Activated CD8-positive, alpha-beta T cell treated with anti-CD3 and anti-CD28 coated beads, Interleukin-2, amount 10 ng/mL, durations not matched to agents 7 days and 5 days (primary cell): ENCODE data around the gene TBC1D10B. TPM values are rescaled to one million over a fixed set of nuclear protein-coding genes. Genes with fewer than 3 reads are reported as not detected.
"Not testable (repeated sequence)": the region's sequence is repeated elsewhere in the genome, so short reads cannot be mapped to it uniquely, and the experiment has no call there.

Source experiments
- ATAC-seq: fragments of 150-1000 bp; cut with Tn5 transposase; one replicate; pipeline ENCODE4 v1.10.0; 2021; ENCODE audit warnings: moderate library complexity
- CTCF ChIA-PET: fragments of 350-600 bp; sonication (Branson Sonifier 250); formaldehyde crosslinking; loops from one replicate; lab custom pipeline; 2021; ENCODE audit warnings: antibody characterized with exemption; lab: Charles Lee
- POLR2A ChIA-PET: fragments of 350-600 bp; sonication (Branson Sonifier 250); formaldehyde crosslinking; loops from one replicate; lab custom pipeline; 2021; ENCODE audit warnings: antibody characterized with exemption; lab: Charles Lee
- DNase-seq: peaks from one replicate; pipeline ENCODE4 v3.0.0-alpha.2; 2020
- H3K27ac Mint-ChIP-seq: one replicate; pipeline ENCODE4 v1.8.0; 2021; ENCODE audit warnings: mild to moderate bottlenecking, mixed read lengths
- H3K27me3 Mint-ChIP-seq: one replicate; pipeline ENCODE4 v1.8.0; 2021; ENCODE audit warnings: low read depth, mixed read lengths
- H3K36me3 Mint-ChIP-seq: one replicate; pipeline ENCODE4 v1.8.0; 2021; ENCODE audit warnings: low read depth, mixed read lengths
- H3K4me1 Mint-ChIP-seq: one replicate; pipeline ENCODE4 v1.8.0; 2021; ENCODE audit warnings: low read depth, mixed read lengths
- H3K4me3 Mint-ChIP-seq: one replicate; pipeline ENCODE4 v1.8.0; 2021; ENCODE audit warnings: mild to moderate bottlenecking, mixed read lengths
- H3K9me3 Mint-ChIP-seq: one replicate; pipeline ENCODE4 v1.8.0; 2022; ENCODE audit warnings: mixed read lengths; ENCODE audit not compliant: insufficient read depth
- total RNA-seq, 2 experiments: library from RNA; stranded (reverse); gene quantifications; one replicate each; pipeline ENCODE4 v1.2.3, GENCODE V29; 2021

Gene TBC1D10B
- total RNA-seq, 2 experiments from 2014 or later, result 75.4 to 75.7 TPM

- ATAC-seq (no peak), DNase-seq (no peak)
- Mint-ChIP-seq H3K9me3 (no peaks in the 10 kb centered on the region), H3K4me1 (peaks cover 18% of the 10 kb centered on the region), H3K4me3 (no peak overlapping the region), H3K36me3 (peaks cover 3% of the 10 kb centered on the region), H3K27me3 (no peaks in the 10 kb centered on the region), H3K27ac (no peak overlapping the region)
- ChIA-PET CTCF (no interaction called here), POLR2A (interaction anchor here (0.7 kb wide), 1 partner anchor 12 kb away, joined by 3 read pairs; the partner anchor contains the start of gene CD2BP2)
Observed at GRCh38 chr16:30342751-30343490, 27.4 kb downstream of the TBC1D10B start.

- H3K9me3 Mint-ChIP-seq, H3K36me3 Mint-ChIP-seq, POLR2A ChIA-PET, H3K27me3 Mint-ChIP-seq, ATAC-seq, DNase-seq, H3K27ac Mint-ChIP-seq, H3K4me3 Mint-ChIP-seq: not testable (repeated sequence)
- H3K4me1 Mint-ChIP-seq, result peaks cover 18% of the 10 kb centered on the region
- CTCF ChIA-PET, result interaction anchor here (0.6 to 2.9 kb wide), 4 partner anchors 27 to 72 kb away, joined by 3 to 9 read pairs (median 7); no protein-coding TSS in a partner anchor
Observed at GRCh38 chr16:30341971-30342370, 28.3 kb downstream of the TBC1D10B start.

- DNase-seq, result peak; percentile 44
- ATAC-seq, result peak; percentile 37
- CTCF ChIA-PET, result interaction anchor here (2.9 kb wide), 1 partner anchor 69 kb away, joined by 9 read pairs; no protein-coding TSS in a partner anchor
- Mint-ChIP-seq H3K27ac (peak overlapping the region; percentile 78), H3K4me3 (peak overlapping the region; percentile 15), H3K4me1 (peaks cover 25% of the 10 kb centered on the region), H3K9me3 (no peaks in the 10 kb centered on the region), H3K27me3 (no peaks in the 10 kb centered on the region), H3K36me3 (peaks cover 3% of the 10 kb centered on the region)
- POLR2A ChIA-PET, result no interaction called here
Observed at GRCh38 chr16:30340621-30341020, 29.7 kb downstream of the TBC1D10B start.

GRCh38 chr16:30338715-30339114, 31.6 kb downstream of the TBC1D10B start:
- H3K4me1 Mint-ChIP-seq, result peaks cover 28% of the 10 kb centered on the region
- not testable (repeated sequence) for H3K27me3 Mint-ChIP-seq, H3K4me3 Mint-ChIP-seq

GRCh38 chr16:30337964-30338357, 32.3 kb downstream of the TBC1D10B start:
- H3K4me3 Mint-ChIP-seq, H3K27me3 Mint-ChIP-seq, DNase-seq, CTCF ChIA-PET, H3K36me3 Mint-ChIP-seq, H3K27ac Mint-ChIP-seq, POLR2A ChIA-PET, ATAC-seq, H3K9me3 Mint-ChIP-seq: not testable (repeated sequence)
- peaks cover 30% of the 10 kb centered on the region for H3K4me1 Mint-ChIP-seq

More at GRCh38 chr16:30338715-30339114, 31.6 kb downstream of the TBC1D10B start:
- H3K9me3 Mint-ChIP-seq, H3K27ac Mint-ChIP-seq, POLR2A ChIA-PET, DNase-seq, H3K36me3 Mint-ChIP-seq, ATAC-seq, CTCF ChIA-PET: not testable (repeated sequence)

GRCh38 chr16:30335598-30336474, 34.5 kb downstream of the TBC1D10B start:
- no peaks in the 10 kb centered on the region for H3K27me3 Mint-ChIP-seq
- POLR2A ChIA-PET, result interaction anchor here (1.0 to 1.9 kb wide), 7 partner anchors 14 to 152 kb away, joined by 3 to 7 read pairs (median 3); partner anchors contain the start of genes CD2BP2 and CORO1A

GRCh38 chr16:30335028-30335597, 35.2 kb downstream of the TBC1D10B start:
- not testable (repeated sequence) for H3K36me3 Mint-ChIP-seq, H3K27me3 Mint-ChIP-seq, H3K9me3 Mint-ChIP-seq
- ChIA-PET CTCF (interaction anchor here (0.7 to 3.0 kb wide), 2 partner anchors 74 to 244 kb away, joined by 4 to 13 read pairs; partner anchors contain the start of gene TBX6), POLR2A (interaction anchor here (0.6 to 1.9 kb wide), 8 partner anchors 14 to 152 kb away, joined by 3 to 7 read pairs (median 3); partner anchors contain the start of genes CD2BP2, CORO1A and SEPTIN1)
- peak; percentile 90 for ATAC-seq
- peaks cover 30% of the 10 kb centered on the region for H3K4me1 Mint-ChIP-seq
- peak overlapping the region; percentile 81 for H3K4me3 Mint-ChIP-seq
- DNase-seq, result peak; percentile 88
- H3K27ac Mint-ChIP-seq, result peak overlapping the region; percentile 91

More at GRCh38 chr16:30335598-30336474, 34.5 kb downstream of the TBC1D10B start:
- CTCF ChIA-PET, result interaction anchor here (0.7 to 3.0 kb wide), 2 partner anchors 74 to 245 kb away, joined by 4 to 13 read pairs; partner anchors contain the start of gene TBX6
- Mint-ChIP-seq H3K27ac (peak overlapping the region; percentile 84), H3K4me3 (peak overlapping the region; percentile 81), H3K4me1 (peaks cover 31% of the 10 kb centered on the region), H3K36me3 (peaks cover 3% of the 10 kb centered on the region), H3K9me3 (no peaks in the 10 kb centered on the region)
- ATAC-seq, result peak; percentile 6
- DNase-seq, result no peak

- Mint-ChIP-seq H3K27ac (peak overlapping the region; percentile 77), H3K4me3 (peak overlapping the region; percentile 87), H3K4me1 (peaks cover 26% of the 10 kb centered on the region)
- not testable (repeated sequence) for H3K27me3 Mint-ChIP-seq, H3K9me3 Mint-ChIP-seq, H3K36me3 Mint-ChIP-seq
- DNase-seq (peak; percentile 89), ATAC-seq (peak; percentile 94)
- ChIA-PET POLR2A (interaction anchor here (0.6 to 1.9 kb wide), 6 partner anchors 15 to 151 kb away, joined by 3 to 7 read pairs (median 4); partner anchors contain the start of genes CD2BP2, CORO1A and SEPTIN1), CTCF (interaction anchor here (3.0 kb wide), 1 partner anchor 75 kb away, joined by 13 read pairs; no protein-coding TSS in a partner anchor)
Observed at GRCh38 chr16:30334473-30334989, 35.8 kb downstream of the TBC1D10B start.

- H3K27me3 Mint-ChIP-seq, H3K9me3 Mint-ChIP-seq, CTCF ChIA-PET, DNase-seq, ATAC-seq, H3K4me3 Mint-ChIP-seq, POLR2A ChIA-PET, H3K36me3 Mint-ChIP-seq, H3K27ac Mint-ChIP-seq: not testable (repeated sequence)
- H3K4me1 Mint-ChIP-seq, result peaks cover 13% of the 10 kb centered on the region
Observed at GRCh38 chr16:30324220-30324619, 46.1 kb downstream of the TBC1D10B start.

GRCh38 chr16:30318647-30319046, 51.6 kb downstream of the TBC1D10B start:
- DNase-seq, H3K9me3 Mint-ChIP-seq, H3K27ac Mint-ChIP-seq, H3K4me1 Mint-ChIP-seq, POLR2A ChIA-PET, H3K36me3 Mint-ChIP-seq, H3K4me3 Mint-ChIP-seq, H3K27me3 Mint-ChIP-seq, CTCF ChIA-PET: not testable (repeated sequence)
- peak; percentile 47 for ATAC-seq

GRCh38 chr16:30310937-30311336, 59.4 kb downstream of the TBC1D10B start:
- H3K4me3 Mint-ChIP-seq, H3K27ac Mint-ChIP-seq, DNase-seq, ATAC-seq, CTCF ChIA-PET, POLR2A ChIA-PET, H3K9me3 Mint-ChIP-seq, H3K27me3 Mint-ChIP-seq, H3K36me3 Mint-ChIP-seq: not testable (repeated sequence)
- peaks cover 11% of the 10 kb centered on the region for H3K4me1 Mint-ChIP-seq
